A673 (cell line): Measurements from ENCODE around the gene UBE2E3.

ENCODE experiments used
- EZH2 ChIP-seq: fragments of 200-600 bp; sonication (generic); IDR thresholded peaks from 2 replicates; pipeline ENCODE4 v1.6.1; 2017; ENCODE audit warnings: borderline replicate concordance, low read depth, mild to moderate bottlenecking, mixed read lengths, antibody characterized with exemption, low read length; ENCODE audit not compliant: poor library complexity, severe bottlenecking
- TF ChIP-seq, protein P1 (sequence below): fragments of 300-800, 200-600 bp; sonication (generic); conservative IDR thresholded peaks from 2 replicates; pipeline ENCODE4 v1.5.1; 2017; ENCODE audit warnings: low read depth, mild to moderate bottlenecking, antibody characterized with exemption, low read length, moderate library complexity, mixed read lengths

DNA sequence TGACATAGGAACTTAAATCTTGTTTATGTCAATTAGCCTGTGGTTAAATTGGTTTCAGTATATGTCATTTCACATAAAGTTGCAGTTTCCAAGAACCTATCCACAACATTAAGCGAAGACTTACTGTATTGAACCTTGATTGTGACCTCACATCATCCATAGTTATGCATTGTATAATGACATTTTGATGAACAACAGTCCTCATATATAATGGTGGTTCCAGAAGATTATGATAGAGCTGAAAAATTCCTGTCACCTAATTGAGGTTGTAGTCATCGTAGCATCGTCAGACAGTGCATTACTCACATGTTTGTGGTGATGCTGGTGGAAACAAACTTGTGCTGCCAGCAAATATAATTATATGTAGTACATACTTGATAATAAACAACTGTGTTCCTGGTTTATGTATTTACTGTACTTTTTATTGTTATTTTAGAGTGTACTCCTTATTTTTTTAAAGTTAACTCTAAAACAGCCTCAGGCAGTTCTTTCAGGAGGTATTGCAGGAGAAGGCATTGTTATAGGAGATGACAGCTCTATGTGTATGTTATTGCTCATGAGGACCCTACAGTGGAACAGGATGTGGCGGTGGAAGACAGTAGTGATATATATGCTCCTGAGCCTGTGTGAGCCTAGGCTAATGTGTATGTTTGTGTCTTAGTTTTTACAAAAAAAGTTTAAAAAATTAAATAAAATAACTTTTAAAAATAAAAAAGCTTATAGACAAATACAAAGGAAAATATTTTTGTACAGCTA lies 56.6 kb downstream of the UBE2E3 start:
- TF ChIP-seq, protein P1, sequence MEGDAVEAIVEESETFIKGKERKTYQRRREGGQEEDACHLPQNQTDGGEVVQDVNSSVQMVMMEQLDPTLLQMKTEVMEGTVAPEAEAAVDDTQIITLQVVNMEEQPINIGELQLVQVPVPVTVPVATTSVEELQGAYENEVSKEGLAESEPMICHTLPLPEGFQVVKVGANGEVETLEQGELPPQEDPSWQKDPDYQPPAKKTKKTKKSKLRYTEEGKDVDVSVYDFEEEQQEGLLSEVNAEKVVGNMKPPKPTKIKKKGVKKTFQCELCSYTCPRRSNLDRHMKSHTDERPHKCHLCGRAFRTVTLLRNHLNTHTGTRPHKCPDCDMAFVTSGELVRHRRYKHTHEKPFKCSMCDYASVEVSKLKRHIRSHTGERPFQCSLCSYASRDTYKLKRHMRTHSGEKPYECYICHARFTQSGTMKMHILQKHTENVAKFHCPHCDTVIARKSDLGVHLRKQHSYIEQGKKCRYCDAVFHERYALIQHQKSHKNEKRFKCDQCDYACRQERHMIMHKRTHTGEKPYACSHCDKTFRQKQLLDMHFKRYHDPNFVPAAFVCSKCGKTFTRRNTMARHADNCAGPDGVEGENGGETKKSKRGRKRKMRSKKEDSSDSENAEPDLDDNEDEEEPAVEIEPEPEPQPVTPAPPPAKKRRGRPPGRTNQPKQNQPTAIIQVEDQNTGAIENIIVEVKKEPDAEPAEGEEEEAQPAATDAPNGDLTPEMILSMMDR, result no peak
- no peak for TF ChIP-seq EZH2
